HCT116 (cell line): ENCODE measurements around the gene AKAP9. TPM values are rescaled to one million over a fixed set of nuclear protein-coding genes. Genes with fewer than 3 reads are reported as not detected.

Source experiments
- ATAC-seq: fragments of 200-7000 bp; cut with Tn5 transposase; 2 replicates; pipeline ENCODE4 v1.9.1; 2020; ENCODE audit warnings: mild to moderate bottlenecking, moderate library complexity
- BruUV-seq: library from RNA; stranded (reverse); fragments of 400-500 nt; replicated peaks from 2 replicates; lab custom pipeline; 2021; lab: Mats Ljungman, UMichigan
- CTCF ChIA-PET: fragments of 300-600 bp; sonication (Branson Sonifier 250); formaldehyde crosslinking; loops from one replicate; lab custom pipeline; 2021; ENCODE audit warnings: antibody characterized with exemption; lab: Charles Lee
- POLR2A ChIA-PET: fragments of 300-600, 350-600 bp; sonication (Branson Sonifier 250); formaldehyde crosslinking; loops from one replicate; lab custom pipeline; 2021; ENCODE audit warnings: antibody characterized with exemption; lab: Charles Lee
- RAD21 ChIA-PET, 2 experiments: fragments of 300-600 bp; sonication (Branson Sonifier 250); formaldehyde crosslinking; loops; one replicate each; lab custom pipeline; 2023; ENCODE audit warnings: low total read pairs in 2 of 2; ENCODE audit not compliant: uncharacterized antibody in 2 of 2, unreplicated experiment in 2 of 2, low non-redundant PET in 1 of 2; lab: Charles Lee
- DNase-seq: peaks from one replicate; pipeline ENCODE4 v3.0.0-alpha.2; 2010; ENCODE audit warnings: low read depth, low spot score
- H2AFZ ChIP-seq: fragments of 200-600 bp; shearing (Covaris generic), sonication (generic); 2 replicates; pipeline ENCODE4 v1.6.1; 2017; ENCODE audit warnings: low read depth, mixed run types, mixed read lengths, antibody characterized with exemption, low read length; ENCODE audit not compliant: poor library complexity, severe bottlenecking
- H3K27ac ChIP-seq: 2 replicates; pipeline ENCODE4 v1.5.1; 2012; ENCODE audit warnings: low read depth, low read length
- H3K27me3 ChIP-seq: fragments of 200-600 bp; sonication (generic); 2 replicates; pipeline ENCODE4 v1.6.1; 2016; ENCODE audit warnings: mixed run types, low read length, mixed read lengths; ENCODE audit not compliant: insufficient read depth
- H3K36me3 ChIP-seq, 2 experiments: fragments of 200-500 bp in 1 of 2; fragments of 200-600 bp in 1 of 2; sonication (Bioruptor generic) in 1 of 2; sonication (generic) in 1 of 2; 2 replicates each; pipeline versions ENCODE4 v1.5.1 to v1.6.1; 2014 to 2016; ENCODE audit warnings: low read length in 2 of 2, inconsistent platforms in 1 of 2, mixed read lengths in 1 of 2, mixed run types in 1 of 2; ENCODE audit not compliant: insufficient read depth in 2 of 2, control insufficient read depth in 1 of 2
- H3K4me1 ChIP-seq, 2 experiments: fragments of 200-600 bp in 1 of 2; sonication (generic) in 1 of 2; 2 replicates each; pipeline versions ENCODE4 v1.5.1 to v1.6.1; 2012 to 2017; ENCODE audit warnings: low read length in 2 of 2, inconsistent platforms in 1 of 2, mild to moderate bottlenecking in 1 of 2, mixed read lengths in 1 of 2, mixed run types in 1 of 2, moderate library complexity in 1 of 2; ENCODE audit not compliant: insufficient read depth in 2 of 2, control insufficient read depth in 1 of 2
- H3K4me2 ChIP-seq: fragments of 200-600 bp; sonication (generic); 2 replicates; pipeline ENCODE4 v1.6.1; 2017; ENCODE audit warnings: mixed run types, low read length, mixed read lengths
- H3K4me3 ChIP-seq, 2 experiments: fragments of 200-600 bp in 1 of 2; sonication (generic) in 1 of 2; replicated peaks in 1 of 2; 2 replicates each; pipeline ENCODE4 v1.5.1; 2011 to 2016; ENCODE audit warnings: low read length in 2 of 2, control low read depth in 1 of 2, low read depth in 1 of 2, mild to moderate bottlenecking in 1 of 2, mixed read lengths in 1 of 2, mixed run types in 1 of 2
- H3K79me2 ChIP-seq: fragments of 200-600 bp; sonication (generic); 2 replicates; pipeline ENCODE4 v1.6.1; 2017; ENCODE audit warnings: mild to moderate bottlenecking, mixed run types, low read length, moderate library complexity, mixed read lengths; ENCODE audit not compliant: insufficient read depth
- H3K9ac ChIP-seq: fragments of 200-600 bp; sonication (generic); 2 replicates; pipeline ENCODE4 v1.6.1; 2016; ENCODE audit warnings: low read length, mixed read lengths
- H3K9me2 ChIP-seq: fragments of 200-600 bp; sonication (generic), shearing (Covaris generic); 2 replicates; pipeline ENCODE4 v1.6.1; 2017; ENCODE audit warnings: mixed run types, mild to moderate bottlenecking, moderate library complexity; ENCODE audit not compliant: insufficient read depth
- H3K9me3 ChIP-seq, 2 experiments: fragments of 200-500 bp in 1 of 2; fragments of 200-600 bp in 1 of 2; sonication (Bioruptor generic) in 1 of 2; sonication (generic) in 1 of 2; 2 replicates each; pipeline ENCODE4 v1.6.1; 2014 to 2017; ENCODE audit warnings: low read length in 2 of 2, mixed read lengths in 2 of 2, inconsistent platforms in 1 of 2, low read depth in 1 of 2, mild to moderate bottlenecking in 1 of 2, mixed run types in 1 of 2, moderate library complexity in 1 of 2; ENCODE audit not compliant: control insufficient read depth in 1 of 2, insufficient read depth in 1 of 2
- H4K20me1 ChIP-seq: fragments of 200-600 bp; sonication (generic), shearing (Covaris generic); 2 replicates; pipeline ENCODE4 v1.6.1; 2017; ENCODE audit warnings: mixed run types, mild to moderate bottlenecking, moderate library complexity; ENCODE audit not compliant: insufficient read depth
- ATF3 ChIP-seq: IDR thresholded peaks from 2 replicates; pipeline ENCODE4 v1.6.1; 2012
- CEBPB ChIP-seq: IDR thresholded peaks from 2 replicates; pipeline ENCODE4 v1.6.1; 2012; ENCODE audit warnings: low read depth
- FOSL1 ChIP-seq: IDR thresholded peaks from 2 replicates; pipeline ENCODE4 v1.6.1; 2012; ENCODE audit warnings: low read depth
- MAX ChIP-seq: IDR thresholded peaks from 2 replicates; pipeline ENCODE4 v1.6.1; 2012
- REST ChIP-seq: IDR thresholded peaks from 2 replicates; pipeline ENCODE4 v1.6.1; 2012; ENCODE audit warnings: low read depth
- SIN3A ChIP-seq: IDR thresholded peaks from 2 replicates; pipeline ENCODE4 v1.6.1; 2012; ENCODE audit warnings: low read depth
- SP1 ChIP-seq: IDR thresholded peaks from 2 replicates; pipeline ENCODE4 v1.6.1; 2012; ENCODE audit warnings: low read depth
- ZBTB33 ChIP-seq: IDR thresholded peaks from 2 replicates; pipeline ENCODE4 v1.6.1; 2011; ENCODE audit warnings: mild to moderate bottlenecking, low read length, moderate library complexity; ENCODE audit not compliant: insufficient replicate concordance; ENCODE audit errors: extremely low read depth
- ZFX ChIP-seq: fragments of 450-650 bp; IDR thresholded peaks from 2 replicates; pipeline ENCODE4 v1.6.1; 2017
- intact Hi-C: fragments of 100-400 bp; cut with micrococcal nuclease; formaldehyde crosslinking; loops from 2 replicates; pipeline ENCODE4 v1.10.0; 2022
- total RNA-seq: library from RNA; stranded (reverse); gene quantifications from one replicate; pipeline ENCODE4 v1.2.1, GENCODE V29; 2021; ENCODE audit not compliant: unreplicated experiment

Gene AKAP9
- total RNA-seq, 1 experiment from 2014 or later, result 32.6 TPM

DNA sequence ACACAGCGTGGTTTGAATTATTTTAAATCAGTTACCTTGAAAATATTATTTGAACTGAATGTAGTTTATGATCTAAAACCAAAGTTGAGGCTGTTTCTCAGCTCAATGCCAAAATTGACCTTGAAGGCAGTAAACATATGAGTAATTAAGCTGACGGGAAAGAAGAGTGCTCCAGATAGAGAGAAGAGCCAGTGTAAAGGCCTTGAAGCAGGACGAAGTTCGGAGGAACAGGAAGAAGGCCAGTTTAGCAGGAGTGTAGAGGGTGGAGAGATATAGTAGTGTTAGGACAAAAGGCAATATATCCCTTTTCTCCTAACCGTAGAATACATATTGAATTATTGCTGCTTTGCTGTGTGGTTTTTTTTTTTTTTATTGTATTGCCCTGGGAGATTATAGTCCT lies 130.4 kb downstream of the AKAP9 start:
- Histone ChIP-seq H3K4me3 (no peak overlapping the region), H3K9me3 (no peaks in the 10 kb centered on the region), H2AFZ (no peak overlapping the region), H3K27ac (no peak overlapping the region), H3K4me1 (peaks cover under 1 to 7% of the 10 kb centered on the region in 2 experiments), H4K20me1 (no peaks in the 10 kb centered on the region), H3K9me2 (no peaks in the 10 kb centered on the region), H3K4me2 (no peak overlapping the region), H3K9ac (no peak overlapping the region), H3K27me3 (no peaks in the 10 kb centered on the region), H3K36me3 (no peaks in the 10 kb centered on the region), H3K79me2 (no peaks in the 10 kb centered on the region)
- ChIA-PET CTCF (interaction anchor here (0.7 kb wide), 1 partner anchor 1474 kb away, joined by 3 read pairs; no protein-coding TSS in a partner anchor), RAD21 (no interaction called here), POLR2A (no interaction called here)
- BruUV-seq, result no TSS peak
- ATAC-seq (no peak), DNase-seq (no peak)
- TF ChIP-seq ZBTB33 (no peak), SP1 (no peak), ZFX (no peak), CEBPB (no peak), FOSL1 (no peak), ATF3 (no peak)
- intact Hi-C loops, result no loop called here

- no peaks in the 10 kb centered on the region for H3K36me3 ChIP-seq
- RAD21 ChIA-PET, result no interaction called here
- H2AFZ ChIP-seq, result no peak overlapping the region
- intact Hi-C loops, result no loop called here
- no peaks in the 10 kb centered on the region for H3K27me3 ChIP-seq
- ATAC-seq (no peak), DNase-seq (no peak)
- H3K27ac ChIP-seq, result no peak overlapping the region
- no peaks in the 10 kb centered on the region for H3K79me2 ChIP-seq
- H3K9me2 ChIP-seq, result no peaks in the 10 kb centered on the region
- TF ChIP-seq REST, result no peak
- TF ChIP-seq MAX, result no peak
- no peak for TF ChIP-seq ZFX
- no peak for TF ChIP-seq SIN3A
- TF ChIP-seq, all 23 proteins: peak for 0
- ChIA-PET POLR2A (no interaction called here), CTCF (no interaction called here)
- Histone ChIP-seq H3K4me2 (no peak overlapping the region), H3K9ac (no peak overlapping the region), H4K20me1 (no peaks in the 10 kb centered on the region), H3K4me3 (no peak overlapping the region), H3K9me3 (no peaks in the 10 kb centered on the region), H3K4me1 (peaks cover 8 to 15% of the 10 kb centered on the region in 2 experiments)
- no TSS peak for BruUV-seq
Observed at GRCh38 chr7:92072121-92072520, 131.5 kb downstream of the AKAP9 start.
